GM12872 (cell line): ENCODE data around the gene PDIA4.

Experiments used
- CTCF ChIP-seq: IDR thresholded peaks from 3 replicates; pipeline ENCODE4 v1.5.1; 2011; ENCODE audit warnings: low read depth, mild to moderate bottlenecking, low read length, moderate library complexity; ENCODE audit not compliant: insufficient read depth

The PDIA4 gene

GRCh38 chr7:149022756-149023360 lies 5.4 kb downstream of the PDIA4 start:
- no peak for TF ChIP-seq CTCF

GRCh38 chr7:149021725-149022062 lies 6.6 kb downstream of the PDIA4 start:
- no peak for TF ChIP-seq CTCF

- TF ChIP-seq CTCF = no peak
These were observed 7.8 kb downstream of the PDIA4 start for GRCh38 chr7:149020483-149020882.

GRCh38 chr7:149016876-149017275 lies 11.4 kb downstream of the PDIA4 start:
- TF ChIP-seq CTCF = no peak

- no peak for TF ChIP-seq CTCF
These were observed 14.0 kb downstream of the PDIA4 start for GRCh38 chr7:149014309-149014708.

GRCh38 chr7:149013876-149014275 lies 14.4 kb downstream of the PDIA4 start:
- no peak for TF ChIP-seq CTCF

- TF ChIP-seq CTCF = no peak
These were observed 16.8 kb downstream of the PDIA4 start for GRCh38 chr7:149011491-149011890.
